OCI-LY3 (cell line): Measurements from ENCODE around the gene GPALPP1.

Experiments used
- EZH2phosphoT487 ChIP-seq: fragments of 200-600 bp; shearing (Covaris generic); IDR thresholded peaks from 2 replicates; pipeline ENCODE4 v1.6.1; 2018; ENCODE audit warnings: antibody characterized with exemption, mixed run types, low read depth
- TF ChIP-seq, protein P1 (sequence below): fragments of 200-600, 300-600 bp; sonication (generic); IDR thresholded peaks from 2 replicates; pipeline ENCODE4 v1.5.1; 2014; ENCODE audit warnings: antibody characterized with exemption, low read length, low read depth

DNA sequence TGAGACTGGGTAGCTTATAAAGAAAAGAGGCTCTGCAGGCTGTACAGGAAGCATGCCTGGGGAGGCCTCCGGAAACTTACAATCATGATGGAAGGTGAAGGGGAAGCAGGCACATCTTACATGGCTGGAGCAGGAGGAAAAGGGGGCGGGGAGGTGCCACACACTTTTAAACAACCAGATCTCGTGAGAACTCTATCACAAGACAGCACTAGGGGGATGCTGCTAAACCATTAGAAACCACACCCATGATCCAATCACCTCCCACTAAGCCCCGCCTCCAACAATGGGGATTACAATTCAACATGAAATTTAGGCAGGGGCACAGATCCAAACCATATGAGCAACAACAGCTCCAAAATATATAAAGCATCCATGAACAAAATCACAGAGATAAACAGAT lies 84.5 kb downstream of the GPALPP1 start:
- TF ChIP-seq, protein P1, sequence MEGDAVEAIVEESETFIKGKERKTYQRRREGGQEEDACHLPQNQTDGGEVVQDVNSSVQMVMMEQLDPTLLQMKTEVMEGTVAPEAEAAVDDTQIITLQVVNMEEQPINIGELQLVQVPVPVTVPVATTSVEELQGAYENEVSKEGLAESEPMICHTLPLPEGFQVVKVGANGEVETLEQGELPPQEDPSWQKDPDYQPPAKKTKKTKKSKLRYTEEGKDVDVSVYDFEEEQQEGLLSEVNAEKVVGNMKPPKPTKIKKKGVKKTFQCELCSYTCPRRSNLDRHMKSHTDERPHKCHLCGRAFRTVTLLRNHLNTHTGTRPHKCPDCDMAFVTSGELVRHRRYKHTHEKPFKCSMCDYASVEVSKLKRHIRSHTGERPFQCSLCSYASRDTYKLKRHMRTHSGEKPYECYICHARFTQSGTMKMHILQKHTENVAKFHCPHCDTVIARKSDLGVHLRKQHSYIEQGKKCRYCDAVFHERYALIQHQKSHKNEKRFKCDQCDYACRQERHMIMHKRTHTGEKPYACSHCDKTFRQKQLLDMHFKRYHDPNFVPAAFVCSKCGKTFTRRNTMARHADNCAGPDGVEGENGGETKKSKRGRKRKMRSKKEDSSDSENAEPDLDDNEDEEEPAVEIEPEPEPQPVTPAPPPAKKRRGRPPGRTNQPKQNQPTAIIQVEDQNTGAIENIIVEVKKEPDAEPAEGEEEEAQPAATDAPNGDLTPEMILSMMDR: no peak
- no peak for TF ChIP-seq EZH2phosphoT487
